Measurements from ENCODE around the gene CDH13.

Gene CDH13

DNA sequence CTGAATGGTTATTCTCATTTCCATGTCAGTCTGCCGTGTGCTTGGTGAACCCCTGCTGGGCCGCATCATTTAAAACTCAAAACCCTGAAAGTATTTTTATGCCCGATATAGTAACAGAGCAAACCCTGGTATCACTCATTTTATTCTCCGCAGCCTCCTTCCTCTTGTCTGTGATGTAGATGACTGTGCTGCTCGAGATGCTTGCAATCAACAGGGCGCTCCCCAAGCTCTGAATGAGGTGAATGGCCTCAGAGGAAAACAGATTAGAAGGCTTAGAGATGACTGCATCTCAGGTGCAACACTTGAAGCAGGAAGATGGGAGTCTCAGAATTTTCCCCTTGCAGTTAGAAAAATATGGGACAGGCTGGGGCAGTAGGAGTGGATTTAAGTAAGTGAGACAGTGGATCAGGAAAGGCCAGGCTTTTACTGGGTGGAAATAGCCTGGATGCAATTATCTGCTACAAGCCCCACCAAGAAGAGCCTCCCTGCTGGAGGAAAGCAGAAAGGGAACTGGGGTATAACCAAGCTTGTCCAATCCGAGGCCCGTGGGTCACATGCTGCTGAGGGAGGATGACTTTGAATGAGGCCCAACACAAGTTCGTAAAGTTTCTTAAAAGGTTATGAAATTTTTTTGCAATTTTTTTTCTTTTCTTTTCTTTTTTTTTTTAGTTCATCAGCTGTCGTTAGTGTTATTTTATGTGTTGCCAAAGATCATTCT lies 166.9 kb downstream of the CDH13 start:
- DNase-seq: no peak

DNA sequence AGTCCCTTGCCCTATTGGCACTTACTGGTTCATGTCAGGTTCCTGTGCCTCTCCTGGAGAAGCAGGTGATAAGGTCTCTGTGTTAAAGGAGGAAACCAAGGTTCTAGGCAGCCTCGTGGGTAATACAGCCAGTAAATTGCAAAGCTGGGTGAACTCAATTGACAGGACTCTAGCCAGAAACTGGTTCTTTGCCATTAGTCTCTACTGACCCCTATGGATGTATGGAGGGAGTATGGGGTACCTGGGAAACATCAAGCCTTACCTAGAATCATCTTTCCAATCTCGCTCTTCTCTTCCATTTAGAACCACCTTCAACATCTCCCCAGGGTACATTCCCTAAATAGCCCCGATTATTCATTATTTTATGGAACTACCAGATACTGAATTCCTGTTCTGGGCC lies 169.3 kb downstream of the CDH13 start:
- no peak for DNase-seq

DNA sequence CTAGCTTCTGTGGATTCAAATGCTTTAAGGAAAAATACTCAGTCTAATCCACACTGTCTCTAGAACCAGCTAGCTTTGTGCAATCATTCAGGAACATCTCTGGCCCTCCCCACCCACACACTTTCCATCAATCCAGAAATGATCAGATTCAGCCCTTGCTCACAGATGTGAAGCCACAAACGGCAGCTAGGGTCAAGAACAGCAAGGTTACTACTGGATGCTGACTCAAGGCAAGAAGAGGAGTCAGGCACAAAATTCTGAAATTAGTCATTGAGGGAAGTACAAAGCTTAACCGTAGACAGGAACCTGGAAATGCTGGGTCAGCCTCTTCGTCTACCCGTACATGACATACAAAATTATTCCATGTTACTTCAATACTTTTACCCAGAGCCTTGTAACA lies 174.6 kb downstream of the CDH13 start:
- DNase-seq: no peak

DNA sequence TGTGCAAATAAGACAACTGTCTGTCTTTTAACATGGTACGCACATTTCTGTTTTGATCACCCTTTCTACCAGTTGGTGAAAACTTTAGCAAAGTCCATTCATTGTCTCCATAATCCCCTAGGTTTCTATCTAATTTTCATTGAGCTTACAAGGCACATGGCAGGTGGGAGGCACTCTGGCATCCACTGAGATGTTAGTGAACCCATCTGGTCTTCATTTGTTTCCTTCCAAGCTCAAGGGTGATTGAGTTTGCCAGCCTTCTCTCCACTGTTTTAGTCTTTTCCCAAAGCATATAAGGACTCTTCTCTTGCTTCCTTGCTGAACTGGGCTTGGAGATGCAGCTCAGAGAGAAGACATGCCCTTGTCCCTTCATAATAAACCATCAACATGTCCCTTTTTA lies 179.1 kb downstream of the CDH13 start:
- DNase-seq: no peak

DNA sequence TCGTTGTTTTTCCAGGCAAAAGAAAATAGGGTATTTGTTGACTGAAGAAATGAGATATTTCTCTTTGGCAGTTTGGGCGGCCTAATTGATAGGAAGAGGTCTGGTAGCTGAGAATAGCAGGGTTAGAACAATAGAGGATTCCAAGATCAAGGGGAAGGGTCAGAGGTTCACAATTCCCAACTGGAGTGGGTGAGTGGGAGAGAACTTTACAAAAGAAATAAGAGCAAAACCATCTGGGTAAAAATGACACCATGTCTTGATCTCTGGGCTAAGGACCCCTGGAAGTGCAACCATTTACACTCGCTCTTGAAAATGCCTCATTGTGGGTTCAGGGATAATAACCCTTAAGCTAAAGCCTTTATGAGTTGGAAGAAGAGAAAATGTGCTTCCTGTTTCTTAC lies 180.5 kb downstream of the CDH13 start:
- DNase-seq: no peak

DNA sequence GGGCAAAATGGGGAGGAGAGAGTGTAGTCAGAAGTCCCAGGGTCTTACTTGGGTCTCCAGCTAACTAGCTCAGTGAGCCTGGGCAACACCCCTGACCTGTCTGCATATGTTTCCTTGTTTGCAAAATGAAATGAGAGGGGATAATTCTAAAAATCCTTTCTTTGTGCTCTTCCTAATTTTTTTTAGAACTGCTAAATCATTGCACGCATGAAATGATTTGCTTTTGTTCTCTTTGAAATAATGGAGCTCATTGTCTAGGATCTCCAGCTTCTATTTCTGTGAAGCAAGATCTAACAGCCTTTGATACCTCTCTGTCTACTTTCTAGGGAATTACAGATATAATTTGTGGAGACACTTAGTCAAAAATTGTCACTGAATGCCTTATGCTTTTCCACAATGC lies 181.3 kb downstream of the CDH13 start:
- no peak for DNase-seq

DNA sequence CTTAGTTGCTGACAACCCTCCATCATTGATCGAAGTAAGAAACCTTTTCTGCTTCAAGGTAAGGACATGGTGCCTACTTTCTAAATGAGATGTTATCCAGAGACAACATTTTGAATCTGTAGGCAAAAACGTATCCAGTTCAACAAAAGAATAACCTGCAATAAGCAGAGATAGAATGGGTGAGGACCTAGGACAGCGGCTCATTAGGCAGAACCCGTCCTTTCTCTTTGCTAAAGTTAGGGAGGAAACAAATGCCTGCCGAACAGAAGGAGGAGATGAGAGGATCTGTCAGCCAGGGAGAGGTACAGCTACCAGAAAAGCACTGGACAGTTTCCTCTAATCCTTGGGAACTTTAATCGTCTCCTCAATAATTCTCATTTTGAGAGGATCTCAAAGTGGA lies 183.3 kb downstream of the CDH13 start:
- DNase-seq: no peak

DNA sequence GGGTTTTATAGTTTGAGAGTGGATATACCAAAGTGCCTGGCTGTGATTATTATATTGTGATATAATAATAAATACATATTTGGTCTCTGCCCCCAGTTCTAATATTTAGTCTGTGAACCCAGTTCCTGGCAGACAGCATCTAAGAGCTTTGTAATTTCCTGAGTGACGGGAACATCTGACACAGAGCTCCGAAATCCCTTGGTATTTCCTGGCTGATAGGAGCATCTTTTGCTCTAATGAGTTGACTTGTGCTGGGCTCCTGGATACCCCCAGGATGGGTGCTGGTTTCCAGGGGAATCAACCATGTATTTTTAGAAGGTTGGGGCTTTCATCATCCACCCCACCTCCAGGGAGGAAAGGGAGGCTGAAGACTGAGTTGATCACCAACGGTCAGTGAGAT lies 187.3 kb downstream of the CDH13 start:
- no peak for DNase-seq

DNA sequence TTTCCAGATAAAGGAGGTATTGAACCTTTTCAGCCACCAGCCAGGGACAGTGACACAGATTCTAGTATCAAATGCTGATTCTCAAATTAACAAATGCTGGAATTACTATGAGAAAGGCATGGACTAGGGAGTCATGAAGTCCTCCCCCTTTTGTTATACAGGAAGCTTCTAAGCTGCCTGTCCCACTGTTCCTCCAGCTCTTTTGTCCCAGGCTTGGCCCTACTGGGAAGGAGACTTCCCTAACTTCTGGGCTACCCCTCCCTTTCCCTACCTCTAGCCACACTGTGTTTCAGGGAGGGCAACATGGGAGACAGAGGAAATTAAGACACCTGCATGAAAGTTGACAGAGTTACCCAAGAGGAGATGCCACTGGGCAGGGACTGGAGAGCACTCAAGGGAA lies 192.5 kb downstream of the CDH13 start:
- DNase-seq: no peak

DNA sequence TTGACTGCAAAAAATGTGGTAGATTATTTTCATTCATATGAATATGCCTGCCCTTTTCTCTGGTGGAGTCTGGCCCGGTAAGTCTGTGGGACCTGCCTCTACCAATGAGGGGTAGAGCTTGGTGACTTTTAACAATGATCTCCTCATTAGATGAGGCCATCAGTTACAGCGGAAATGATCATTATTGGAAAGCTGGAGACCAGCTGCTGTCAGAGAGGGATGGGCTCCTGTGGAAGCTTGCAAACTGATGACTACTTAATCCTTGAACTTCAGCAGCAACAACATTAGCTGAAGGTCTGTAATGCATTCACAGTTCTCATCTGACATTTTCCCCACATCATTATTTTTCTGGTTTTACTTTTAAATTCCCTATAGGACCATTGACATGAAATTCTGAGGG lies 194.1 kb downstream of the CDH13 start:
- DNase-seq: no peak

DNA sequence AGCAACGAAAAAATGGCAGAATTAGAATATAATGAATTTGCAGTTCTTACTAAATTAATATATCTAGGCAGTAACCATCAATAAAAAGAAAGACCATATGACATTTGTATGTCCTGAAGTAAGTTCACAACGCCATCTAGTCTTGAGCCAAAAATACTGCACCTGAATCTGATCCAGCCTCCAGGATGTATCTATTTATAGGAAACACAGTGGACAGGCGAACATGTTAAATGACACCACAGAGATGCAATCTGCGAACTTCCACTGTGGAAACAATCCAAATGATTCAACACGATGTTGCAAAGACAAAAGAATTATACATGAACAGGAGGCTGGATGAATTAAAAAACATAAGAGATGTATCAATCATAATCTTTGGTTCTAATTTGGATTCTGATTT lies 197.6 kb downstream of the CDH13 start:
- no peak for DNase-seq

DNA sequence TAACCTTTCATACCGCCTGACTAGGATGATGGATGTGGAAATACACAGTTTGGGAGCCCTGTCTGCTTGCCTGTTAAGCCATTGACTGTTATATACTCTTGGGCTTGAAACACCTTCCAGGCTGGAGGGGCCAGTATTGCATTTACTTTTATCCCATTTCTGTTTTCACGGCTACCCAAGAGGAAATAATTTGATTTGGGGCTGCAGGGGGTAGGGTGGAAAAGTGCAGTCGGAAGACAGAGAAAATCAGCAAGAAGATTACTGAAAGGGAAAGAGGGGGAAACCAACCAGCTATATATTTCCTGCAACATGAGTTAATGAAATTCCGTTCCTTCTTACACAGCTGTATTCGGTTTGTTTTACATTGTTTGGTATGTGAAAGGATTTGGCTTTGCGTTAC lies 202.5 kb downstream of the CDH13 start:
- no peak for DNase-seq

DNA sequence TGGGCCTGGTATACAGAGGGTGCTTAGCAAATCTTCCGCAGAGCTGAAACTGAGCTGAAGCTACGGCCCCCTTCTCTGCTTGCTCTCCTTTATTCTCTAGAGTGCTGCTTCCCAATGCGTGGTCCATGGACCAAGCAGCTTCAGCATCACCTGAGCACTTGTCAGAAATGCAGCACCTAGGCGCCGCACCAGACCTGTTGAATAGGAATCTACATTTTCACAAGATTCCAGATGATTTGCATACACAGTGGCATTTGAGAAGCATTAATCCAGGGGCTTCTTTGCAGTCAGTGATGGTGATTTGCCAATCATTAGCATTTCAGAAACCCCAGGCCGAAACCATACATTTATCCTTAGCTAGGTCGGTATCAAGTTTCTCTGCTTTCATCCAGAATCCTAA lies 204.2 kb downstream of the CDH13 start:
- no peak for DNase-seq

DNA sequence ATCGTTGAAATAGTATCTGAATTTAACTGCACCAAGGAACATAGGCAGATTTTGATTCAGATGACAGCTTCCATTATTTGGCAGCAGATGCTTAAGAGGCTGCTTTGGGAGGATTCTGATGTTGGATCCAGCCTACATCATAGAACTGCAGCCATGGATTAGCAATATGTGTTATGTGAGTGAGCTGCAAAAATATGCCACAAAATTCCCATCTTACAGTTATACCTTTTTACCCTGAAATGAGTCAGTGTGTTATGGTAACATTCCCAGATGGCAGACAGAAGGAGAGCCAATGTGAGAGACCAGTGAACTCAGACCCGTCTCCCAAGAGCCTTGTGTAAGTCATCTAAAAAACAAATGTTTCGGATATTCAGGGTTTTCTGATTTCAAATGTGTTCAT lies 206.1 kb downstream of the CDH13 start:
- DNase-seq: no peak

DNA sequence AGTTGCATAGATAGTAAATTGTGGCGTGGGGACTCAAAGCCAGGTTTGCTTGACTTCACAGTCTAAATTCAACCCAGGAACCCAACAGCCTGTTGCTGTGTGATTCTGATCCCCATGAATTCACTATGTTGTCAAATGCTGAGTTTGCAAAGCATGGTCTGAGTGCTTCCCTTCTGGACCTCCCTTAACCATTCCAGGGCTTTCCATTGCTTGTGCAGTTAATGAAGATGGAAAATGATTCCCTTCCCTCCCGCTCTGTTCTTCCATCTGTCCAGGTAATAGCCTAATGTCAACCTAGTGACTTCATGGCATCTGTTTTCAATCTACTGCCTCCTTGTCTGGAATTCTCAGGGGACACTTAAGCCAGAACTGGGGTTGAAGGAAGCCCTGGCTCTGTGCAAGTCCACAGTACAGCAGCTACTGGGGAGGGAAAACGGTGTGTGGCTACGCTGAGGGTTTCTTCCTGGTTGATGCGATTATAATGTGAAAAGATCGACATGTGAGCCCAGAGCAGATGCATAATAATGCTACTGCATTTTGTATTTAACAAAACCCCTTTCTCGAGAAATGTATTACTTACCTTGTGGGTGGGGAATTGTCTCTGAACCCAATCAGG lies 206.7 kb downstream of the CDH13 start:
- DNase-seq: no peak

DNA sequence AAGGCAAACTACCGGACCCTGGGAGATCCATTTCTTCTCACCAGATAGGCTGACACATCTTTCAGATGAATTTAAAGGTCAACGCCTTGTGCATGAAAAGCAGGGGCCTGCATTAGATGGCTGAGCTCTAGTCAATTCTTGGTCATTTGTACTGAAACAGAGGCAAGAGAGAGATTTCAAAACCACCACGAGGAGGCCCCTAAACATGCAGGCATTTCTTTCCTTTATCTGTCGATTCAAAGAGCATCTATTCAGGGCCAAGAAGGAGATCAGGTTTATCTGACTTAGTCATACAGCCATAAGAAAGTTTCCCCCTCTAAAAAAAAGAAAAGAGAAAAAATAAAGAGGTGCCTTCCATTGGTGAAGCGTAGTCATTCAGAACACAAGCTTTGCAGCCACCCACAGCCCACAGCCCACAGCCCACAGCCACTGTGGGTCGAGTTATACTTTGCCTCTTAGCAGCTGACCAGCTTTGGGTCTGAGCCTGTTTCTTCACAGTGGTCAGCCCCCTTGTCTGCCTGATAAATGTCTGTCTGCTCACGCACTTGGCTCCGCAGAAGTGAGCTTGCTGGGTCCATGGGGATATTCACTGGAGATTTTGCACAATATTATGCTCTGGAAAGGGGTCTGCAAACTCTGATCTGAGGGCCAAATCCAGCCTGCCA lies 207.5 kb downstream of the CDH13 start:
- no peak for DNase-seq

DNA sequence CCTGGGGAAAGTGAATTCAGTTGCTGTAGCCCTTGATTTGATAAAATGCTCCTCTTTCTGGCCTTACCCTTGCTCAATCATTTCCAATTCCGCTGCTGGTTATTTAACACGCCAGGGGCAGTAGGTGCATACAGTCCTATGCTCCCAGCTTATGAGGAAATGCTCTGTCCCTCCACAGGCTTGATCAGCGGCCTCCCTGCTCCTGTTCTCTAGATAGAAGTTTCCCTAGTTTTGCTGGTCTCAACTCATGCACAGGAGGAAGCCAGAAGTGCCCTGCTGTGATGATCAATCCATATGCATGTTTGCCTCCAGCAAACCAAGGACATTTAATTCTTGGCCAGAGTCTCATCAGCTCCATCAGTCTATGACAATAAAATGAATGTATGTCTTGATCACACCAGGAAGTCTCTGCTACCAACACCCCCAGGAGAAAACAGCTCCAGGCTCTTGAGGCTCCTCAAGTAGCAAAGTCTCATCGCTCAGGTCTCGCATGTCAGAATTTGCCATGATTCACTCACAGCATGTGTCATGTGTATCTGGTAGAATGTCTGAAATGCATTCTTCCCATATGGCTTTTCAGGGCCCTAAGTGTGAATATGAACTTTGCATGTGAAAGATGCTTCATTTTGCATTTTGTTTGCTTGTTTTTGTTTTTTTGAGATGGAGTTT lies 208.9 kb downstream of the CDH13 start:
- DNase-seq: no peak

DNA sequence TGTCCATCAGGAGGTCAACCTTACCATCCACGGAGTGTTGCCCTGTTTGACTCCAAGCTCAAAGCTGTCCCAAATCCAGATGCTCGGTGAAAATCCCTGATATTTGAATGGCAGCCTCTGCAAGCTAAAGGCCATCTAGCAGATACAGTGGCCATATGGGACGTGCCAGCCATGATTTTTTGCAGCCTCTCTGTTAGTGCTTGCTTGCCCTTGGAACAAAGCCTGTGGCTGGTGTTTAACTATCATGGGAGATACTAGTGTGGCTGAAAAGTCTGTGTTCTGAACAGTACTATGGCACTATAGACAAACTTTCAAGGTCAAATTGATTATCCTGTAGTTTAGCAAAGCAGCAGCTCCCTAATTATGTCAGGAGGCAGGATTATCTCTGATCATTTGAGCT lies 214.3 kb downstream of the CDH13 start:
- no peak for DNase-seq

DNA sequence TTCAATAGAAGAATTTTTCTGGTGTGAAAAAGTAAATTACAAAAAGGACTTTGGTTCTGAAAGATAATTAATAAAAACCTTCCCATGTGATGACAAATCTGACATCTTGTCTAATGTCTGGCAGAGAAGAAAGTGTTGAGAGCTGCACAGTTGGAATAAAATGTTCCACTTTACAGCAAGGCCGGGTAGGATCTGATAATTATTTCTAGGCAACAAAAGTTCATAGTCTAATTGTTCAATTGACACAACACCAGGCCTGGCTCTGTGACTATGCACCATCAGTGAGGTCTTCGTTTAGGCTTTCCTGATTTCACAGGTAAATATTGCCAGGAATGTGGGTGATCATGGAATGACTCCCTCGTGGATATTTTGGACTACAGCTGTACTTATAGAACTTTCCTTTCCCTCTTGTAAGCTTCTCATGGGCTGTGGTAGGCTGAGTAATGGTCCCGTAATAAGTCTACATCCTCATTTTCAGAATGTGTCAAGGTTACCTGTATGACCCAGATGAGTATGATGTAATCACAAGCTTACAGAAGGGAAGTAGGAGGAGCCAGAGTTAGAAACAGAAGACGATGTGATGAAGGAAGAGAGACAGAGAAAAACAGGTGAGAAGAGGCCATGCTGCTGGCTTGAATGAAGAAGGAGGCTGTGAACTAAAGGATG lies 217.0 kb downstream of the CDH13 start:
- no peak for DNase-seq

DNA sequence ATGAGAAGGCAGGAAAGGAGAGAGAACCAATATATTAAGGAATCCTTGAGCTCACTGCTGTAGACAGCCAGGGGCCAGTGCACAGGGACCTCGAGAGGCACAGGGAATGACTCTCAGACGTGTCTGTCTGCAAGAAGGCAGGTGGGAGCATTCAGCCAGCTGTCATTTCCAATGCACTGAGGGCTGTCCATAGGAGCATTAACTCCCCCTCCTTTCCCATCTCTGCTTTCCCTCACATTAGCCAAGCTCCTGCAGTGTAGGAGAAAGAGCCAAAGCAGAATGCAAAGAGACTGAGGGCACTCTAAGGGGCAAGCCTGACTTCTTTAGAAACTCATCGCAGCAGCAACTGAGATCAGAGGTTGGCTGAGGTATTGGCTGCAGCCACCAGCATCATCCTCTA lies 218.3 kb downstream of the CDH13 start:
- DNase-seq: no peak

DNA sequence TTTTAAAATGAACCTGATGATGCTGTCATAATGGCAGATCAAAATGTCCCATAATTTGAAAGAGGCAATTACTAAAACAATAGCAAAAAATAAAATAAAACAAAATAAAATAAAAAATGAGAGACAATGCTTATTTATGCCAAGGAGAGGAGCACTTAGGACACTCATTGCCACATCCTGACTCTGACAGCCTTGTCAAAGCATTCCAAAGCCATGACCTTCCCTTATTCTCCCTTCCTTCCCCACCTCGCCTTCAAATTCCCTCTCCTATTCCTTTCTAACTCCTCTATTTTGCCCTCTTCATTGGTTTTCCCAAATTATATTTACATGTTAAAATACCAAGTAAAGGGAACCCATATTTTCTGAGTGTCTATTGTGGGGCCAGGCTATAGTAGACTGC lies 220.0 kb downstream of the CDH13 start:
- DNase-seq: no peak

DNA sequence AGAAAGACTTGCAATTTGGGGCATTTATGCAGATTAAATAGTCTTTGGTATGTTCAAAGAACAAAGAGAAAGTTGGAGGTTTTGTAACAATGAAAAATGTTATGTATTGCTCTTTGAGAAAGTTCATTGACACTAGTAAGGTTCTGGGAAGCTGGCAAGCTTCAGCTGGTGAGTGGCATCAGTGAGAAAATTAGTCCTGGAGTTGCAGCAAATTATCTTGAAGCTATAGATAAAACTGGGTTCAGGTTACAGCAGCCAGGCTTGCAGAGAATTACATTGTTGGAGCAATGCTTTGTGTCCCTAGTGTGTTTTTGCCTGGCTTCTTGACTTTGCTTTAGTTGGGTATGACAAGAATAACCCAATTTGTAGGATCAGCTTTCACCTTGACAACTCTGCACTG lies 221.2 kb downstream of the CDH13 start:
- no peak for DNase-seq

DNA sequence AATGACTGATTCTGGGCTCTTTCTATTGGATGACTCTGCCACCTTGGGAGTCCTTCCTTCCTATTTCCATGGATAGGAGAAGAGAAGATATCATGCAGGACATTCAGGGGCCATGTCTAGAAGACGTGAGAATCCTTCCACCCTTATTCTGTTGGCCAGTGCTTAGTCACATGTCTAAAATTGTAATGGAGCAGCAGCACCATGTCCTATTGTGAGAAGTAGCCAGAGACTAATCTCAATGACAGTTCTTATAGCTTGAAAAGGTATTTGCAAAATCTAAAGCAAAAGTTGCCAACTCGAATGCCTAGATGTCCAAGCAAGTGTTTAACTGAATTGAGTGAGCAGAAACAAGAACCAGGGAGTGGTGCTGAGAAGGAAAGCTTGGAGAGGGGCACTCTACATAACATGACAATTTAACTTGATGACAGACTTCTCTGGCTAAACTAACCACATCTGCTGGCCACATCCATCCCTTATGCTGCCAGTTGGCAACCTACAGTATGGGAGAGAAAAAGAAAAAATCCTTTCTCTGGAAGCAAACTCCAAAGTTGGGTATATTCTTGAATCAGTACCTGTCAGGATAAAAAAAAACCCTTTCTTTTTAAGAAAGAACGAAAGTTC lies 225.7 kb downstream of the CDH13 start:
- no peak for DNase-seq

Measured in MV-4-11 (cell line).